Retina (tissue), 1 donor: ENCODE results near the gene BRD9.
"Not testable (repeated sequence)": the region's sequence is repeated elsewhere in the genome, so short reads cannot be mapped to it uniquely, and the experiment has no call there.

Experiments
- DNase-seq: peaks from one replicate; pipeline ENCODE4 v3.0.0-alpha.2; 2016

BRD9 gene

DNA sequence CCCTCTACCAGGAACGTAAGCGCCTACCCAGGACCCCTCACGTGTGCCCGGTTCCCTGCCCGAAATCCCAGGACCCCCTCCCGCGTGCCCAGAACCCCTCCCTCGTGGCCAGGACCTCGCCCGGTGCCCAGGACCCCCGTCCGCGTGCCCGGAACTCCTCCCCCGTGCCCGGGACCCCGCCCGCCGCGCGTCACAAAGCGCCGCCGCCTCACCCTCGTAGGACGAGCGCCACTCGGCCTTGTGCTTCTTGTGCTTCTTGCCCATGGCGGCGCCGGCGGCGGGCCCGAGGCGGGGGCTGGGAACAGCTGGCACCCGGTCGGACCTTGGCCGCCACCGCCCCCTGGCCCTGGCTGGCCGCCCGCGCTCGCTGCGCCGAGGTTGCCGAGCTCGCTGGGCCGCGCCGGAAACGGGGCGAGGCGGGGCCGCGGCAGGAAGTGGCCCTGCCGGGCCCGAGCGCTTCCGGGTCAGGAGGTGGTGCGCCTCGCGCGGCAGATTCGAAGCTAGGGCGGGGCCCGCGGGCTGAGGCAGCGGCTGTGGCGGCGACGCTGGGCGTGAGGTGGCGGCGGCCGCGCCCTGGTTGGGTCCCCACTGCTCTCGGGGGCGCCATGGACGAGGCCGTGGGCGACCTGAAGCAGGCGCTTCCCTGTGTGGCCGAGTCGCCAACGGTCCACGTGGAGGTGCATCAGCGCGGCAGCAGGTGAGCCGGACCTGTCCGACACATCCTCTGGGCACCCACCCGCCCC, at the start of gene BRD9, which contains the start of gene TRIP13:
Gene BRD9 (minus strand): TSS at position 408 of the 743 bp plus-strand sequence. CDS start 144 bp downstream, at position 264.
Gene TRIP13 (plus strand): TSS at position 491 of the 743 bp plus-strand sequence. CDS start 115 bp downstream, at position 606.
- peak; percentile 81 for DNase-seq

GRCh38 chr5:940741-941140, 48.1 kb upstream of the BRD9 start:
- DNase-seq: not testable (repeated sequence)

GRCh38 chr5:939368-939767, 46.8 kb upstream of the BRD9 start:
- DNase-seq: no peak

DNA sequence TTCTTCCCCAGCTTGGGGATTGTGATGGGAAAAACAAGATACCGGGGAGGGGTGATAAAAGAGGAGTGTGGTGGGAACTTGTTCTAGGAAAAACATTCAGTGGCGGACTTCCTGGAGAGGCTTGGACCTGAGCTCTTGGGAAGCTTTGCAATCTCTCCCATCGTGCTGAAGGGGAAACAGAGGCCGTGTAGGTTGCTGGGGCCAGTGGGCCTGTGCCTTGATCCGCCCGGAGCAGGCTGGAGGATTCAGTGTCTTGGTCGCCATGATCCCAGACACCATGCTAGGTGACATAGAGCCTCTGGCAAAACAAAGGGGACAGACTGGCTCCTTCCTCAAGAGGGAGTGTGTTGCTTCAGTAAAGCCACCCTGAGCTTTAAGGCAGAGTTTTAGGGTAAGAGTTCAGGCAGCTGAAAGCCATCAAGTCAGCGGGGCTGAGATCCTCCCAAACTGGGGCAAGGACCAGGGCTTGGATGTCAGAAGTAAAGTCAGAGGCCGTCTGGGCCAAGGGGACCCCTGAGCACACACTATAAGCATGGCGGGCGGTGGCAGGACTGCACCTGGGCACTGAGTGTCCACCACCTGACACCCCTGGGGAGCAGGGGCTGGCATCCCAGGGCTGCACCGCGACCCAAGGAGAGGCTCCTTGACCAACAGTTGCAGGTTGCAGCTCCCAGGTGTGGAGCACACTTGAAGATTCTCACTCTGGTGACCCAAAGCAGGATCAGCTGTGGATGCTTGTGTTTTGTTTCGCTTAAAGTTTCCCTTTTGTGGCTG, 44.7 kb upstream of the BRD9 start:
- DNase-seq: no peak

GRCh38 chr5:936149-937144, 43.8 kb upstream of the BRD9 start:
- DNase-seq: no peak

DNA sequence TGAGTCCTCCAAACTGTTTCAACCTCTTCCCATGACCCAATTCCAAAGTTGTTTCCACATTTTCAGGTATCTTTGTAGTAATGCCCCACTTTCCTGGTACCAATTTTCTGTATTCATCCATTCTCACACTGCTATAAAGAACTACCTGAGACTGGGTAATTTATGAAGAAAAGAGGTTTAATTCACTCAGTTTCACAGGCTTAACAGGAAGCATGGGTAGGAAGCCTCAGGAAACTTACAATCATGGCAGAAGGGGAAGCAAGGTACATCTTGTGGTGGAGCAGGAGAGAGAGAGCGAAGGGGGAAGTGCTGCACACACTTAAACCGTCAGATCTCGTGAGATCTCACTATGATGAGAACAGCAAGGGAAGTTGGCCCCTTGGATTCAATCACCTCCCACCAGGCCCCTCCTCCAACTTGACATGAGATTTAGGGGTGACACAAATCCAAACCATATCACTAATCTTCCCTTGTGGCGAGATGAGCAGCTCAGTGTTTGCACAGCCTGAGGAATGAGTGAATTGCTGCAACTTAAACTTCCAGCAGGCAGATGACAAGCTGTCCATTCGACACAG, 43.0 kb upstream of the BRD9 start:
- no peak for DNase-seq

DNA sequence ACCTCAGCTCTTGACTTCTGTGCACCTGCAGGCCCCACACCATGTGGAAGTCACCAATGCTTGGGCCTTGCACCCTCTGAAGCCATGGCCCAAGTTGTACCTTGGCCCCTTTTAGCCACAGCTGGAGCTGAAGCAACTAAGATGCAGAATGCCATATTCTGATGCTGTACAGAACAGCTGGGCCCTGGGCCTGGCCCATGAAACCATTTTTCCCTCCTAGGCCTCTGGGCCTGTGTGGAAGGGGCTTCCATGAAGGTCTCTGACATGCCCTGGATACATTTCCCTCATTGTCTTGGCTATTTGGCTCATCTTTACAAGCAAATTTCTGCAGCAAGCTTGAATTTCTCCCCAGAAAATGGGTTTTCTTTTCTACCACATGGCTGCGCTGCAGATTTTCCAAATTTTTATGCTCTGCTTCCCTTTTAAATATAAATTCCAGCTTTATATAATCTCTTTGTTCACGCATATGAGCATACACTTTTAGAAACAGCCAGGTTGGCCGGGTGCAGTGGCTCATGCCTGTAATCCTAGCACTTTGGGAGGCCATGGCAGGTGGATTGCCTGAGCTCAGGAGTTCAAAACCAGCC, 41.9 kb upstream of the BRD9 start:
- not testable (repeated sequence) for DNase-seq

DNA sequence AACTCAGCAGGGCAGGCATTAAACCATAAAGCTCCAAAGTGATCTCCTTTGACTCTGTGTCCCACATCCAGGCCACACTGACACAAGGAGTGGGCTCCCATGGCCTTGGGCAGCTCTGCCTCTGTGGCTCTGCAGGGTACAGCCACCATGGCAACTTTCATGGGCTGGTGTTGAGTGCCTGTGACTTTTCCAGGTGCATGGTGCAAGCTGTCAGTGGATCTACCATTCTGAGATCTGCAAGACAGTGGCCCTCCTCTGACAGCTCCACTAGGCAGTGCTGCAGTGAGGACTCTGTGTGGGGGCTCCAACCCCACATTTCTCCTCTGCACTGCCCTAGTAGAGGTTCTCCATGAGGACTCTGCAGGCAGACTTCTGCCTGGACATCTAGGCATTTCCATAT, 41.4 kb upstream of the BRD9 start:
- not testable (repeated sequence) for DNase-seq

GRCh38 chr5:933251-933861, 40.8 kb upstream of the BRD9 start:
- DNase-seq: no peak

- no peak for DNase-seq
Observed at GRCh38 chr5:932628-933250, 40.1 kb upstream of the BRD9 start.

GRCh38 chr5:932151-932627, 39.6 kb upstream of the BRD9 start:
- no peak for DNase-seq

GRCh38 chr5:931570-932145, 39.1 kb upstream of the BRD9 start:
- DNase-seq: no peak

DNA sequence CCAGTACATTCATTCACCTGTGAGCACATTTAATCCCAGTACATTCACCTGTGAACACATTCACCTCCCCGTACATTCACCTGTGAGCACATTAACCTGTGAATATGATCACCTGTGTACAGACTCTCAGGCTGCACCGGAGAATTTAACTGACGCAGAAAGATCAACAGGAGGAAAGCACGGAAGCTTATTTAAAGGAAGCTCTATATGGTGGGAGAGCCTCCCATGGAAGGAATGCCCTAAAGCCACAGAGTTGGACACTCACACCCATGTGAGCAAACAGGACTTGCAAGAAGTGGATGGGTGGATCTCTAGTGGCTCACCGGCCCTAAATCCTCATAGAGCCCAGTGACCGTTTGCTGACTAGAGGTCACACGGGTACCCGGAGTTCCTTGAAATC, 38.3 kb upstream of the BRD9 start:
- no peak for DNase-seq

DNA sequence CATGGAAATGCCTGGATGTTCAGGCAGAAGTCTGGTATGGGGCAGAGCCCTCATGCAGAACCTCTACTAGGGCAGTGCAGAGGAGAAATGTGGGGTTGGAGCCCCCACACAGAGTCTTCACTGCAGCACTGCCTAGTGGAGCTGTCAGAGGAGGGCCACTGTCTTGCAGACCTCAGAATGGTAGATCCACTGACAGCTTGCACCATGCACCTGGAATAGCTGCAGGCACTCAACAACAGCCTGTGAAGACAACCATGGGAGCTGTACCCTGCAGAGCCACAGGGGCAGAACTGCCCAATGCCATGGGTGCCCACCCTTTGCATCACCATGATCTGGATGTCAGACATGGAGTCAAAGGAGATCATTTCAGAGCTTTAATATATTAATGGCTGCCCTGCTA, 37.0 kb upstream of the BRD9 start:
- DNase-seq: no peak

DNA sequence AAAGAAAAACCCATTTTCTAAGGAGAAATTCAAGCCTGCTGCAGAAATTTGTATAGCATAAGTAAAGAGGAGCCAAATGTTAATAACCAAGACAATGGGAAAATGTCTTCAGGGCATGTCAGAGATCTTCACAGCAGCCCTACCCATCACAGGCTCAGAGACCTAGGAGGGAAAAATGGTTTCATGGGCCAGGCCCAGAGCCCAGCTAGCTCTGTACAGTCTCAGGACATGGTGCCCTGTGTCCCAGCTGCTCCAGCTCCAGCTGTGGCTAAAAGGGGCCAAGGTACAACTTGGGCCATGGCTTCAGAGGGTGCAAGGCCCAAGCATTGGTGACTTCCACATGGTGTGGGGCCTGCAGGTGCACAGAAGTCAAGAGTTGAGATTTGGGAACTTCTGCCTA, 36.6 kb upstream of the BRD9 start:
- not testable (repeated sequence) for DNase-seq

- DNase-seq: no peak
Observed at GRCh38 chr5:927172-928015, 34.8 kb upstream of the BRD9 start.

DNA sequence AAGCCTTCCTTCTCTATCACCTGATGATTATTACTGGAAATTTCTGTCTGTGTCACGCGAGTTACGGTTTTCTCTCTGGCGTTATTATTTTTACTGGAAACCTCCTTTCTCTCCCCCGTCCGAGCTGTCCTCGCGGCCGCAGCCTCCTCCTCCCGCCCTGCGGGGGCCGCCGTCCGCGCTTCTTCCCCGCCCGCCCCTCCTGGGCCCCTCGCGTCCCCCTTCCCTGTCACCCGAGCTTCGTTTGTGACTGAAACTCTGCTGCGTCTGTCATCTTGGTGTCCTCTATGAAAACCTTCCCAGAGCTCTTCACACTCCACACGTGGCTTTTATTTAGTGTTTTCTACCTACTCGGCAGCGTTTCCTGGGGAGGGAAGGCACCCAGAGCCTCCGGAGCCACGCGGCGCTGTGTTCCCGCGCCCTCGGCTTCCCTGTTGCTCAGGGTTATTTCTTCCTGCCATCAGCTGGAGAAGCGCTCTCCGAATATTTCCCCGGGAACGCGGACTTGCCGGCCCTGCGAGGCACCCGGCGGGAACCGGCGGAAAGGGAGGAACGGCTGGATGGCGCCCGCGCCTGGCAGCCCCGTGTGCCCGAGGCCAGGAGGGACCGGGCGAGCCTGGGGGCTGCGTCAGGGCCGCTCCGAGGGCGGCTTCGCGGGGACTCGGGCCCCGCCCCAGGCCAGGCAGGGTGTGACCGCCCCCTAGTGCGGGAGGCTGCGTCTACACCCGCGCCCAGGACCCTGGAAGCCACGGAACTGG, 34.0 kb upstream of the BRD9 start:
- peak; percentile 83 for DNase-seq

DNA sequence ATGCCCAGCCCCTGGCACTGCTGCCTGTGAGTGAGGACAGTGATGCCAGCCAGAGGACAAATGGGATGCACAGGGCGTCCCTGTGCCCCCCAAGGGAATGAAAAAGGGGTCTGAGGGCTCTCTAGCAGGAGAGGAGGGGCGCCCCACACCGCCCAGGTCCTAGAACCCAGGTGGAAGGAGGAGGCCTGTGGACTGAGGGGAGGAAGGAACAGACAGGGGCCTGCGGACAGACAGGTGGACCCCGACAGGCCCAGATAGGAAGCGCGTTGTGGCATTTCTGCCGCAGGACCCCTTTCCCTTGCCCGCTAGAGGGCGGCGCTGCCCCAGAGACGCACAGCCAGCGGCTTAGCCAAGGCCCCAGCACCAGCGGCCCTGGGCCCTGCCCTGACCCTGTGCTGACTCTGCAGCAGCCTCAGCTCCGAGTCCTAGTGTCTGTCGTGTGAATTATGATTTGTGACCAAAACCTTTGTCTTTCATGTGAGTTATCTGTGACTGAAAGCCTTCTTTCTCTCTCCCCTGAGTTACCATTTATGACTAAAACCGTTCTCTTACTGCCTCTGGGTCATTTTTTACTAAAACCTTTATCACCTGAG, 30.8 kb upstream of the BRD9 start:
- peak; percentile 89 for DNase-seq
